Measurements from ENCODE around the gene IL17B. TPM values are rescaled to one million over a fixed set of nuclear protein-coding genes. Genes with fewer than 3 reads are reported as not detected.

The IL17B gene
- total RNA-seq, 2 donors from 2014 or later: not detected

DNA sequence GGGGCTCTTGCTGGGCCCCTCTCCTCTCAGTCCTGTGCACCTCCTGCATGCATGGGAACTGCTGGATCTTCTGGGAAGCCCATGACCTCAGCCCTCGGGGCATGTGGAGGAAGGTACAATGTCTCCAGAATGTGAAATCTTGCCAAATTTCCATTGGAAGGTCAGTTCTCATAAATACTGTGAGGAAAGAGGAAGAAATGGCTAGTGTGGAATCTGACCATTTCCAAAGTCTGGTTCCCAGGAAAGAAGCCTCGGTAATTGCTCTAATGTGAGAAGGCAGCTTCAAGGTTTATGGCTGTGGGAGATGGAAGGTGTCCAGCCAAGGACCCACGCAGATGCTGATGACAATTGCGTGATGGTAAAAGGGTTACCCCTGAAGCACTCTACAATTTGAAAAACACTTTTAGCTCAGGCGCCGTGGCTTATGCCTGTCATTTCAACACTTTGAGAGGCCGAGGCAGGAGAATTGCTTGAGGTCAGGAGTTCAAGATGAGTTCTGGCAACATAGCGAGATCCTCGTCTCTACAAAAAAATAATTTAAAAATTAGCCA, 8.1 kb upstream of the IL17B start:
- H3K4me3 ChIP-seq (ENCODE audit: low read length): no peak overlapping the region
- no peaks in the 10 kb centered on the region for H3K36me3 ChIP-seq (ENCODE audit: control insufficient read depth, insufficient read depth, low read length)
- H3K27ac Mint-ChIP-seq: no peak overlapping the region
- no peaks in the 10 kb centered on the region for H3K27me3 Mint-ChIP-seq (ENCODE audit: insufficient read depth)
- no peak overlapping the region for H3K27ac ChIP-seq (ENCODE audit: low read depth, low read length)
- WGBS, 2 experiments (ENCODE audit: insufficient coverage in 1 of 2, insufficient read length in 1 of 2): 92 to 93% methylated on average over 9 of the region's 9 CpGs
- peaks cover 16% of the 10 kb centered on the region for H3K9me3 ChIP-seq (ENCODE audit: control insufficient read depth, low read length)
- no peaks in the 10 kb centered on the region for H3K36me3 Mint-ChIP-seq (ENCODE audit: low read depth)
- DNase-seq: no peak
- H3K27me3 ChIP-seq (ENCODE audit: control insufficient read depth, insufficient read depth, low read length, poor library complexity, severe bottlenecking): no peaks in the 10 kb centered on the region
- peaks cover 13% of the 10 kb centered on the region for H3K4me1 Mint-ChIP-seq
- no peak overlapping the region for H3K9ac ChIP-seq (ENCODE audit: extremely low read depth, low read length, poor library complexity, severe bottlenecking)
- H3K4me1 ChIP-seq (ENCODE audit: control insufficient read depth, insufficient read depth, low read length): peaks cover 6% of the 10 kb centered on the region
- TF ChIP-seq, protein P1, sequence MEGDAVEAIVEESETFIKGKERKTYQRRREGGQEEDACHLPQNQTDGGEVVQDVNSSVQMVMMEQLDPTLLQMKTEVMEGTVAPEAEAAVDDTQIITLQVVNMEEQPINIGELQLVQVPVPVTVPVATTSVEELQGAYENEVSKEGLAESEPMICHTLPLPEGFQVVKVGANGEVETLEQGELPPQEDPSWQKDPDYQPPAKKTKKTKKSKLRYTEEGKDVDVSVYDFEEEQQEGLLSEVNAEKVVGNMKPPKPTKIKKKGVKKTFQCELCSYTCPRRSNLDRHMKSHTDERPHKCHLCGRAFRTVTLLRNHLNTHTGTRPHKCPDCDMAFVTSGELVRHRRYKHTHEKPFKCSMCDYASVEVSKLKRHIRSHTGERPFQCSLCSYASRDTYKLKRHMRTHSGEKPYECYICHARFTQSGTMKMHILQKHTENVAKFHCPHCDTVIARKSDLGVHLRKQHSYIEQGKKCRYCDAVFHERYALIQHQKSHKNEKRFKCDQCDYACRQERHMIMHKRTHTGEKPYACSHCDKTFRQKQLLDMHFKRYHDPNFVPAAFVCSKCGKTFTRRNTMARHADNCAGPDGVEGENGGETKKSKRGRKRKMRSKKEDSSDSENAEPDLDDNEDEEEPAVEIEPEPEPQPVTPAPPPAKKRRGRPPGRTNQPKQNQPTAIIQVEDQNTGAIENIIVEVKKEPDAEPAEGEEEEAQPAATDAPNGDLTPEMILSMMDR (conservative IDR thresholded peaks at IDR 0.05): no peak
- H3K9me3 Mint-ChIP-seq: peaks cover 6% of the 10 kb centered on the region
- H3K4me3 Mint-ChIP-seq: no peak overlapping the region

DNA sequence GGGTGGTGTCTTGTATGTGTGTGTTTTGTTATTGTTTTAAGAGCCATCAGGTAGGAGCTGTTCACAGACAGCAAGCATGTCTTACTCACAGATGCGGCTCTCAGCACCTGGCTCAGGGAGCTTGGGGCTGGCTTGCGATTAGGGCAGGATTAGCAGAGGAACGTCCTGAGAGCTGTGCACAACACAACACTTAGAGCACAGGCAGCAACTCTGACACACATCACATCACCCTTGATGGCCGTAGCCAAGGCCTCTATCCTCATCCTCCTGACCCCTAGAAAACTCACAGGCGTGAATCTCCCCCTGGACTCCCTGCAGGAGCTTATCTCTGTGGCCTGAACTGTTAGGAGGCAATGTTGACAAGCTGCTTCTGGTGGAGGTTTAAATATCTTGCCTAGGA, 7.1 kb upstream of the IL17B start:
- TF ChIP-seq, protein P1 (conservative IDR thresholded peaks at IDR 0.05): no peak
- no peaks in the 10 kb centered on the region for H3K36me3 Mint-ChIP-seq (ENCODE audit: low read depth)
- no peak overlapping the region for H3K4me3 Mint-ChIP-seq
- H3K9me3 Mint-ChIP-seq: peaks cover 6% of the 10 kb centered on the region
- no peaks in the 10 kb centered on the region for H3K27me3 Mint-ChIP-seq (ENCODE audit: insufficient read depth)
- peak overlapping the region; percentile 53 for H3K27ac Mint-ChIP-seq
- peaks cover 16% of the 10 kb centered on the region for H3K9me3 ChIP-seq (ENCODE audit: control insufficient read depth, low read length)
- peaks cover 6% of the 10 kb centered on the region for H3K4me1 ChIP-seq (ENCODE audit: control insufficient read depth, insufficient read depth, low read length)
- H3K4me3 ChIP-seq (ENCODE audit: low read length): no peak overlapping the region
- no peaks in the 10 kb centered on the region for H3K27me3 ChIP-seq (ENCODE audit: control insufficient read depth, insufficient read depth, low read length, poor library complexity, severe bottlenecking)
- H3K27ac ChIP-seq (ENCODE audit: low read depth, low read length): no peak overlapping the region
- no peak overlapping the region for H3K9ac ChIP-seq (ENCODE audit: extremely low read depth, low read length, poor library complexity, severe bottlenecking)
- WGBS, 2 experiments (ENCODE audit: insufficient coverage in 1 of 2, insufficient read length in 1 of 2): 53 to 70% methylated on average over 2 to 5 of the region's 5 CpGs
- H3K36me3 ChIP-seq (ENCODE audit: control insufficient read depth, insufficient read depth, low read length): no peaks in the 10 kb centered on the region
- peaks cover 18% of the 10 kb centered on the region for H3K4me1 Mint-ChIP-seq
- no peak for DNase-seq

DNA sequence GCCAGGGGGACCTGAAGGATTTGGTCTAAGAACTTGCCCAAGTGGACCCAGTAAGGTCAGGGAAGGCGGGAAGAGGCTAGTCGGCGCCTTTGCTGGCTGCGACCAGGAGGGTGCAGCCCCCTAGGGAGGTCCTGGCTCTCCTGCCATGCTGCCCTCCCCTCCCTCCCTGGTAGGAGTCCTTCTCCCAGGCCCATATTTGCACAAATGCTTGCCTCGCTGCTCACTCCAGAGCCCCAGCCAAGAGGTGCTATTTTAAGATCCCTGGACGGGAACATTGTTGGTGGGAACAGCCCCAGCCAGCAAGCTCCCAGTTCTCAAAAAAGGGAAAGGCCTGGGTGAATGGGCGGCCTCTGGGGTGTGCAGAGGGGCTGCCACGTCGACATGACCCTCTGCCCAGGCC, 4.3 kb upstream of the IL17B start:
- no peak overlapping the region for H3K27ac ChIP-seq (ENCODE audit: low read depth, low read length)

More for the DNA sequence above, 4.3 kb upstream of the IL17B start:
- peaks cover 18% of the 10 kb centered on the region for H3K4me1 Mint-ChIP-seq
- WGBS, 2 experiments (ENCODE audit: insufficient coverage in 1 of 2, insufficient read length in 1 of 2): 92 to 100% methylated on average over 4 to 9 of the region's 9 CpGs
- H3K27ac Mint-ChIP-seq: no peak overlapping the region
- H3K27me3 ChIP-seq (ENCODE audit: control insufficient read depth, insufficient read depth, low read length, poor library complexity, severe bottlenecking): no peaks in the 10 kb centered on the region
- TF ChIP-seq, protein P1 (conservative IDR thresholded peaks at IDR 0.05): no peak
- H3K9me3 Mint-ChIP-seq: peaks cover 4% of the 10 kb centered on the region
- peaks cover 7% of the 10 kb centered on the region for H3K9me3 ChIP-seq (ENCODE audit: control insufficient read depth, low read length)
- no peaks in the 10 kb centered on the region for H3K36me3 ChIP-seq (ENCODE audit: control insufficient read depth, insufficient read depth, low read length)
- H3K4me1 ChIP-seq (ENCODE audit: control insufficient read depth, insufficient read depth, low read length): peaks cover 6% of the 10 kb centered on the region
- H3K4me3 Mint-ChIP-seq: no peak overlapping the region
- no peak overlapping the region for H3K9ac ChIP-seq (ENCODE audit: extremely low read depth, low read length, poor library complexity, severe bottlenecking)
- H3K36me3 Mint-ChIP-seq (ENCODE audit: low read depth): no peaks in the 10 kb centered on the region
- no peak overlapping the region for H3K4me3 ChIP-seq (ENCODE audit: low read length)
- DNase-seq: no peak
- H3K27me3 Mint-ChIP-seq (ENCODE audit: insufficient read depth): no peaks in the 10 kb centered on the region

Data from endodermal cell (in vitro differentiated cells).